ENCODE data around the gene PCDH10. TPM values are rescaled to one million over a fixed set of nuclear protein-coding genes. Genes with fewer than 3 reads are reported as not detected.

The PCDH10 gene
- total and polyA plus RNA-seq, 2 of the 4 experiments (the other 2 are of a cell fraction), result 0.90 to 2.0 TPM

DNA sequence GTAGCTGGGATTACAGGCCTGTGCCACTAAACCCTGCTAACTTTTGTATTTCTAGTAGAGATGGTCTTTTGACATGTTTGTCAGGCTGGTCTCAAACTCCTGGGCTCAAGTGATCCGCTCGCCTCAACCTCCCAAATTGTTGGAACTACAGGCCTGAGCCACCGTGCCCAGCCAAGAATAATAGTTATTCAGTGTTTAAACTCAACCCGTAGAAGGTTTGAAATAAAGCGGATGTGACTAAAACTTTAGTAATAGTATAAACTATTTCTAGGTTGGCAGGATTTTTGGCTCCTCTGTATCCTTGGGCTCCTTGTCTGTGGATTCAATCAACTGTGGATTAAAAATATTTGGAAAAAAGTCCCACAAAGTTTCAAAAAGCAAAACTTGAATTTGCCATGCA lies 37.8 kb downstream of the PCDH10 start:
- Histone ChIP-seq H3K79me1 (ENCODE audit: low read depth in 1 of 2, low read length in 2 of 2) (no peaks in the 10 kb centered on the region), H2AFZ (replicated peaks; ENCODE audit: low read length, poor library complexity) (no peak overlapping the region), H4K5ac (ENCODE audit: low read depth, low read length) (no peak overlapping the region), H3K14ac (replicated peaks; ENCODE audit: low read depth, low read length) (no peak overlapping the region), H2BK5ac (ENCODE audit: low read depth, low read length, poor library complexity, severe bottlenecking) (no peak overlapping the region), H3K18ac (ENCODE audit: low read depth, low read length) (no peak overlapping the region), H4K20me1 (ENCODE audit: insufficient read depth, low read length) (no peaks in the 10 kb centered on the region), H3K4me1 (ENCODE audit: control insufficient read depth, insufficient read depth, low read length) (no peaks in the 10 kb centered on the region), H3K4me3 (ENCODE audit: insufficient read depth, low read depth, low read length) (no peak overlapping the region), H4K91ac (ENCODE audit: insufficient read depth, low read depth, low read length) (no peak overlapping the region), H3K4ac (ENCODE audit: low read depth, low read length) (no peak overlapping the region), H2BK20ac (ENCODE audit: low read depth, low read length) (no peak overlapping the region), H4K8ac (ENCODE audit: low read depth in 2 of 2, low read length in 2 of 2) (no peak overlapping the region), H3K4me2 (ENCODE audit: low read depth, low read length) (no peak overlapping the region), H3K9me3 (ENCODE audit: control insufficient read depth, insufficient read depth, low read length) (no peaks in the 10 kb centered on the region), H3K9me1 (ENCODE audit: insufficient read depth, low read length) (no peaks in the 10 kb centered on the region), H3K27ac (ENCODE audit: insufficient read depth, low read length) (no peak overlapping the region), H3K36me3 (ENCODE audit: control insufficient read depth, insufficient read depth, low read length) (no peaks in the 10 kb centered on the region), H3K27me3 (ENCODE audit: control insufficient read depth, insufficient read depth, low read length) (no peaks in the 10 kb centered on the region), H3K9ac (ENCODE audit: low read depth, low read length) (no peak overlapping the region), H2BK15ac (ENCODE audit: low read depth, low read length) (no peak overlapping the region), H2BK120ac (ENCODE audit: low read depth, low read length) (no peak overlapping the region), H2AK9ac (replicated peaks; ENCODE audit: low read depth, low read length, poor library complexity) (no peak overlapping the region), H3K56ac (ENCODE audit: extremely low read depth, insufficient read depth, low read length) (no peak overlapping the region), H2AK5ac (ENCODE audit: low read depth, low read length) (no peak overlapping the region), H3K23ac (ENCODE audit: low read depth, low read length) (no peak overlapping the region)
- ATAC-seq (ENCODE audit: low read depth) (no peak), DNase-seq (peak; percentile 0)
- ChIA-PET POLR2A (ENCODE audit: unreplicated experiment) (no interaction called here), CTCF (no interaction called here)
- no TSS peak for BruUV-seq (replicated peaks)
- no CpG with 5 or more reads among the region's 5 CpGs for WGBS, 2 experiments (ENCODE audit: extremely low coverage in 2 of 2, insufficient read length in 1 of 2)
- TF ChIP-seq MAZ (IDR thresholded peaks at IDR 0.05; ENCODE audit: borderline replicate concordance, low read depth, low read length) (no peak), CEBPB (IDR thresholded peaks at IDR 0.05; ENCODE audit: low read depth, low read length) (no peak), POLR2A (IDR thresholded peaks at IDR 0.05; ENCODE audit: low read depth, low read length) (no peak), NFE2L2 (IDR thresholded peaks at IDR 0.05; ENCODE audit: low read depth, low read length) (no peak), RFX5 (IDR thresholded peaks at IDR 0.05; ENCODE audit: low read depth, low read length) (no peak), FOS (IDR thresholded peaks at IDR 0.05; ENCODE audit: low read depth, low read length) (no peak), BHLHE40 (IDR thresholded peaks at IDR 0.05; ENCODE audit: low read depth, low read length) (no peak), SMC3 (IDR thresholded peaks at IDR 0.05; ENCODE audit: low read depth, low read length) (no peak), CHD1 (IDR thresholded peaks at IDR 0.05; ENCODE audit: low read depth, low read length) (no peak), RAD21 (IDR thresholded peaks at IDR 0.05; ENCODE audit: low read length) (no peak), RCOR1 (IDR thresholded peaks at IDR 0.05; ENCODE audit: insufficient replicate concordance, low read length) (no peak), ELK1 (IDR thresholded peaks at IDR 0.05; ENCODE audit: borderline replicate concordance, low read depth, low read length) (no peak), MXI1 (IDR thresholded peaks at IDR 0.05; ENCODE audit: borderline replicate concordance, low read depth, low read length) (no peak), MAFK (IDR thresholded peaks at IDR 0.05; ENCODE audit: low read depth, low read length) (no peak)
- TF ChIP-seq, protein P1, sequence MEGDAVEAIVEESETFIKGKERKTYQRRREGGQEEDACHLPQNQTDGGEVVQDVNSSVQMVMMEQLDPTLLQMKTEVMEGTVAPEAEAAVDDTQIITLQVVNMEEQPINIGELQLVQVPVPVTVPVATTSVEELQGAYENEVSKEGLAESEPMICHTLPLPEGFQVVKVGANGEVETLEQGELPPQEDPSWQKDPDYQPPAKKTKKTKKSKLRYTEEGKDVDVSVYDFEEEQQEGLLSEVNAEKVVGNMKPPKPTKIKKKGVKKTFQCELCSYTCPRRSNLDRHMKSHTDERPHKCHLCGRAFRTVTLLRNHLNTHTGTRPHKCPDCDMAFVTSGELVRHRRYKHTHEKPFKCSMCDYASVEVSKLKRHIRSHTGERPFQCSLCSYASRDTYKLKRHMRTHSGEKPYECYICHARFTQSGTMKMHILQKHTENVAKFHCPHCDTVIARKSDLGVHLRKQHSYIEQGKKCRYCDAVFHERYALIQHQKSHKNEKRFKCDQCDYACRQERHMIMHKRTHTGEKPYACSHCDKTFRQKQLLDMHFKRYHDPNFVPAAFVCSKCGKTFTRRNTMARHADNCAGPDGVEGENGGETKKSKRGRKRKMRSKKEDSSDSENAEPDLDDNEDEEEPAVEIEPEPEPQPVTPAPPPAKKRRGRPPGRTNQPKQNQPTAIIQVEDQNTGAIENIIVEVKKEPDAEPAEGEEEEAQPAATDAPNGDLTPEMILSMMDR (conservative IDR thresholded peaks at IDR 0.05; ENCODE audit: low read depth, low read length), result no peak
- TF ChIP-seq, protein P2, sequence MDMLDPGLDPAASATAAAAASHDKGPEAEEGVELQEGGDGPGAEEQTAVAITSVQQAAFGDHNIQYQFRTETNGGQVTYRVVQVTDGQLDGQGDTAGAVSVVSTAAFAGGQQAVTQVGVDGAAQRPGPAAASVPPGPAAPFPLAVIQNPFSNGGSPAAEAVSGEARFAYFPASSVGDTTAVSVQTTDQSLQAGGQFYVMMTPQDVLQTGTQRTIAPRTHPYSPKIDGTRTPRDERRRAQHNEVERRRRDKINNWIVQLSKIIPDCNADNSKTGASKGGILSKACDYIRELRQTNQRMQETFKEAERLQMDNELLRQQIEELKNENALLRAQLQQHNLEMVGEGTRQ (IDR thresholded peaks at IDR 0.05; ENCODE audit: low read depth, low read length), result no peak
- in situ Hi-C loops (cut with MboI; ENCODE audit: low sequenced_read_pairs) (no loop called here), dilution Hi-C loops (cut with HindIII; ENCODE audit: low sequenced_read_pairs, unreplicated experiment) (no loop called here), intact Hi-C loops (cut with micrococcal nuclease) (no loop called here)
